Esophagus muscularis mucosa (tissue), 4 donors: ENCODE results near the gene NPAS1.

Source experiments
- EP300 ChIP-seq: sonication (generic); formaldehyde crosslinking; IDR thresholded peaks from one replicate; pipeline ENCODE4 v1.6.1; 2017; ENCODE audit warnings: antibody characterized with exemption
- POLR2A ChIP-seq: fragments of 450-650 bp; IDR thresholded peaks from one replicate; pipeline ENCODE4 v1.6.1; 2017; ENCODE audit warnings: antibody characterized with exemption, moderate library complexity, mild to moderate bottlenecking, low read depth
- POLR2AphosphoS5 ChIP-seq, 2 donors: sonication (generic); formaldehyde crosslinking; IDR thresholded peaks; one replicate each; pipeline ENCODE4 v1.6.1; 2017; ENCODE audit warnings: antibody characterized with exemption in 2 of 2
- TF ChIP-seq, protein P1 (sequence below), 3 experiments: fragments of 200-600 bp in 2 of 3; fragments of 450-650 bp in 1 of 3; sonication (generic) in 2 of 3; IDR thresholded peaks; one replicate each; pipeline ENCODE4 v1.5.1; 2017 to 2019; ENCODE audit warnings: antibody characterized with exemption in 3 of 3, mild to moderate bottlenecking in 2 of 3, moderate library complexity in 1 of 3

DNA sequence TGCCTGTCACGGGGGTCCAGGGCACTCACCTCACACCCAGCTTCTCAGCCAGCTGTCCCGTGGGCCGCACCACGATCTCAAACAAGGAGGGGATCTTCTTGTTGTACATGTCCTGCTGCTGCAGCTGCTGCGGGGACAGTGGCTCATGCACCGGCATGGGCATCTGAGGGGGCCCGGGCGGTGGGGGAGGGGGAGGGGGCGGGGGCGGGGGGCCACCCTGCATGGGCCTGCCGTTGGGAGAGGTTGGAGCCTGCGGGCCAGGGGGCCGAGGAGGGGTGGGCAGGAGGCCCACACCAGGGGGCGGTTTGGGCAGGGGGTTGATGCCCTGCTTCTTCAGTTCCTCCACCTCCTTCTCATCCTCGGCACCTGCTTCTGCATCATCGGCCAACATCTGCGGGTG is 52.7 kb downstream of the NPAS1 start:
- no peak for TF ChIP-seq POLR2A
- TF ChIP-seq, protein P1, sequence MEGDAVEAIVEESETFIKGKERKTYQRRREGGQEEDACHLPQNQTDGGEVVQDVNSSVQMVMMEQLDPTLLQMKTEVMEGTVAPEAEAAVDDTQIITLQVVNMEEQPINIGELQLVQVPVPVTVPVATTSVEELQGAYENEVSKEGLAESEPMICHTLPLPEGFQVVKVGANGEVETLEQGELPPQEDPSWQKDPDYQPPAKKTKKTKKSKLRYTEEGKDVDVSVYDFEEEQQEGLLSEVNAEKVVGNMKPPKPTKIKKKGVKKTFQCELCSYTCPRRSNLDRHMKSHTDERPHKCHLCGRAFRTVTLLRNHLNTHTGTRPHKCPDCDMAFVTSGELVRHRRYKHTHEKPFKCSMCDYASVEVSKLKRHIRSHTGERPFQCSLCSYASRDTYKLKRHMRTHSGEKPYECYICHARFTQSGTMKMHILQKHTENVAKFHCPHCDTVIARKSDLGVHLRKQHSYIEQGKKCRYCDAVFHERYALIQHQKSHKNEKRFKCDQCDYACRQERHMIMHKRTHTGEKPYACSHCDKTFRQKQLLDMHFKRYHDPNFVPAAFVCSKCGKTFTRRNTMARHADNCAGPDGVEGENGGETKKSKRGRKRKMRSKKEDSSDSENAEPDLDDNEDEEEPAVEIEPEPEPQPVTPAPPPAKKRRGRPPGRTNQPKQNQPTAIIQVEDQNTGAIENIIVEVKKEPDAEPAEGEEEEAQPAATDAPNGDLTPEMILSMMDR (IDR thresholded peaks at IDR 0.05) = no peak
- no peak for TF ChIP-seq POLR2AphosphoS5 (IDR thresholded peaks at IDR 0.05)
- no peak for TF ChIP-seq EP300
